OCI-LY7 (cell line): ENCODE measurements around the gene C6orf15. TPM values are rescaled to one million over a fixed set of nuclear protein-coding genes. Genes with fewer than 3 reads are reported as not detected.

ENCODE experiments used
- BruUV-seq: library from RNA; stranded (reverse); fragments of 400-500 nt; replicated peaks from 2 replicates; lab custom pipeline; 2021; lab: Mats Ljungman, UMichigan
- CTCF ChIA-PET: fragments of 300-600 bp; sonication (Branson Sonifier 250); formaldehyde crosslinking; loops from one replicate; lab custom pipeline; 2022; ENCODE audit warnings: antibody characterized with exemption; ENCODE audit not compliant: unreplicated experiment; lab: Charles Lee
- POLR2A ChIA-PET: fragments of 300-600 bp; sonication (Branson Sonifier 250); formaldehyde crosslinking; loops from one replicate; lab custom pipeline; 2022; ENCODE audit warnings: antibody characterized with exemption; lab: Charles Lee
- DNase-seq: peaks from one replicate; pipeline ENCODE4 v3.0.0-alpha.2; 2015; ENCODE audit warnings: low spot score
- H2AFZ ChIP-seq: fragments of 200-600 bp; sonication (generic), shearing (Covaris generic); 2 replicates; pipeline ENCODE4 v1.6.1; 2014; ENCODE audit warnings: mild to moderate bottlenecking, antibody characterized with exemption, low read length, moderate library complexity
- H3K27ac ChIP-seq: fragments of 200-600 bp; sonication (generic); 2 replicates; pipeline ENCODE4 v1.5.1; 2014; ENCODE audit warnings: mixed run types, low read depth, mild to moderate bottlenecking, moderate library complexity, low read length, inconsistent platforms; ENCODE audit not compliant: poor library complexity, severe bottlenecking
- H3K36me3 ChIP-seq: fragments of 200-600 bp; sonication (generic); 2 replicates; pipeline ENCODE4 v1.6.1; 2014; ENCODE audit warnings: mild to moderate bottlenecking, antibody characterized with exemption, low read length, moderate library complexity, mixed read lengths; ENCODE audit not compliant: insufficient read depth
- H3K4me1 ChIP-seq: fragments of 200-600 bp; sonication (generic); 2 replicates; pipeline ENCODE4 v1.5.1; 2014; ENCODE audit warnings: mild to moderate bottlenecking, low read length; ENCODE audit not compliant: insufficient read depth, poor library complexity, severe bottlenecking
- H3K4me2 ChIP-seq: fragments of 200-600 bp; sonication (generic); 2 replicates; pipeline ENCODE4 v1.6.1; 2014; ENCODE audit warnings: mild to moderate bottlenecking, low read length
- H3K4me3 ChIP-seq: fragments of 200-600 bp; sonication (generic); 2 replicates; pipeline ENCODE4 v1.5.1; 2014; ENCODE audit warnings: mild to moderate bottlenecking, low read depth, low read length; ENCODE audit not compliant: poor library complexity, severe bottlenecking
- H3K79me2 ChIP-seq: fragments of 200-600 bp; sonication (generic); 2 replicates; pipeline ENCODE4 v1.6.1; 2016; ENCODE audit warnings: low read depth, mild to moderate bottlenecking, low read length, moderate library complexity, mixed read lengths; ENCODE audit not compliant: insufficient read depth
- H3K9me2 ChIP-seq: fragments of 200-600 bp; sonication (generic); 2 replicates; pipeline ENCODE4 v1.6.1; 2016; ENCODE audit warnings: mild to moderate bottlenecking, low read length, mixed read lengths; ENCODE audit not compliant: insufficient read depth
- H3K9me3 ChIP-seq: fragments of 200-600 bp; sonication (generic); 2 replicates; pipeline ENCODE4 v1.6.1; 2014; ENCODE audit warnings: mild to moderate bottlenecking, mixed run types, low read length, mixed read lengths
- H4K20me1 ChIP-seq: fragments of 200-600 bp; sonication (generic); 2 replicates; pipeline ENCODE4 v1.6.1; 2014; ENCODE audit warnings: mild to moderate bottlenecking, antibody characterized with exemption, low read length, moderate library complexity, mixed read lengths; ENCODE audit not compliant: insufficient read depth
- CTCF ChIP-seq: fragments of 200-600 bp; sonication (generic); conservative IDR thresholded peaks from 2 replicates; pipeline ENCODE4 v1.5.1; 2014; ENCODE audit warnings: mild to moderate bottlenecking, antibody characterized with exemption, low read length, moderate library complexity, mixed read lengths
- EZH2phosphoT487 ChIP-seq: fragments of 200-600 bp; sonication (generic); IDR thresholded peaks from 2 replicates; pipeline ENCODE4 v1.6.1; 2018; ENCODE audit warnings: low read depth, borderline replicate concordance, mild to moderate bottlenecking, mixed run types, antibody characterized with exemption, low read length, moderate library complexity, mixed read lengths
- intact Hi-C: fragments of 100-400 bp; cut with micrococcal nuclease; formaldehyde crosslinking; loops from one replicate; pipeline ENCODE4 v1.10.0; 2022; ENCODE audit not compliant: unreplicated experiment
- total RNA-seq, 2 experiments: library from RNA; depleted of rRNA in 1 of 2; stranded (reverse); fragments of >200 nt in 1 of 2; shearing (Covaris generic) in 1 of 2; gene quantifications; 2 replicates each; pipeline ENCODE4 v1.2.3, GENCODE V29; 2014 to 2022

The C6orf15 gene
- total RNA-seq, 2 experiments from 2014 or later: not detected

DNA sequence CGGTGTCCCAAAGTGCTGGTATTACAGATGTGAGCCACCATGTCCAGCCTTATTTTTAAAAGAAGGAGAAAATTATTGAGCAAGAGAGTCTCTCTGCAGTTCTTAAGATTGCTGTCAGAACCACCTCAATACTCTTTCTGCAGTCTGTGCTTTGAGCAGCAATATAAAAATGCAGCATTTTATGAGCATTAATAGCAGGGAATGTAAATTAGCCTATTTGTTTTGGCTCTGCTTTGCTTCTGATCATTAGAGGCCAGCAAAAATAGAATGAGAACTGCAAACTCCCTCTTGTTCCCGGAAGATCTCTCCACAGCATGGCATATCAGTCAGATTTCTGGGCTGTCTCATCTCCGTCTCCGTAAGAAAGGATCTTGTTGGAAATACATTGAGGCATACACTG is 35.8 kb downstream of the C6orf15 start:
- no peak overlapping the region for H3K4me2 ChIP-seq
- H2AFZ ChIP-seq: no peak overlapping the region
- BruUV-seq: no TSS peak
- DNase-seq: no peak
- H3K4me1 ChIP-seq: no peaks in the 10 kb centered on the region
- H3K9me2 ChIP-seq: no peaks in the 10 kb centered on the region
- H3K36me3 ChIP-seq: no peaks in the 10 kb centered on the region
- no peaks in the 10 kb centered on the region for H3K79me2 ChIP-seq
- intact Hi-C loops: no loop called here
- CTCF ChIA-PET: no interaction called here
- no peak overlapping the region for H3K27ac ChIP-seq
- POLR2A ChIA-PET: no interaction called here
- no peaks in the 10 kb centered on the region for H4K20me1 ChIP-seq
- H3K9me3 ChIP-seq: no peaks in the 10 kb centered on the region
- TF ChIP-seq CTCF (no peak), EZH2phosphoT487 (no peak)
- no peak overlapping the region for H3K4me3 ChIP-seq

DNA sequence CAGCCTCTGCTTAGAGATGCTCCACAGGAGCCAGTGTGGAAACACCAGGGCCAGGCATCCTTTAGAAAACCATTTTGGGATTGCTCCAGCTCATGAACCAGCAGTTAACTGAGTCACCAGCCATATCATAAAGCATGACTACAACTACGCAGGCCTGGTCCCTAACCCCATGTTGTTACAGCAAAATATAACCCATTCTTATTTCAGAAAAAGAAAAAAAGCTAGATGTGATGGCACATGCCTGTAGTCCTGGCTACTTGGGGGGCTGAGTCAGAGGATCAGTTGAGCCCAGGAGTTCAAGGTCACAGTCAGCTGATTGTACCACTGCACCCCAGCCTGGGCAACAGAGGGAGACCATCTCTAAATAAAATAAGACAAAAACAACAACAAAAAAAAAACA is 36.8 kb downstream of the C6orf15 start:
- H3K9me2 ChIP-seq: no peaks in the 10 kb centered on the region
- no peaks in the 10 kb centered on the region for H3K36me3 ChIP-seq
- no peaks in the 10 kb centered on the region for H3K79me2 ChIP-seq
- no TSS peak for BruUV-seq
- no peak overlapping the region for H3K4me2 ChIP-seq
- POLR2A ChIA-PET: interaction anchor here (0.6 kb wide), 1 partner anchor 192 kb away, joined by 3 read pairs; no protein-coding TSS in a partner anchor
- CTCF ChIA-PET: no interaction called here
- no peaks in the 10 kb centered on the region for H3K4me1 ChIP-seq
- H4K20me1 ChIP-seq: no peaks in the 10 kb centered on the region
- H2AFZ ChIP-seq: no peak overlapping the region
- H3K9me3 ChIP-seq: no peaks in the 10 kb centered on the region
- H3K4me3 ChIP-seq: no peak overlapping the region
- no peak for DNase-seq
- H3K27ac ChIP-seq: no peak overlapping the region
- intact Hi-C loops: no loop called here
- TF ChIP-seq CTCF (no peak), EZH2phosphoT487 (no peak)

- TF ChIP-seq CTCF: no peak
- TF ChIP-seq EZH2phosphoT487: no peak
- no peaks in the 10 kb centered on the region for H3K9me2 ChIP-seq
- ChIA-PET CTCF (no interaction called here), POLR2A (interaction anchor here (0.6 kb wide), 1 partner anchor 899 kb away, joined by 3 read pairs; no protein-coding TSS in a partner anchor)
- no peaks in the 10 kb centered on the region for H3K36me3 ChIP-seq
- intact Hi-C loops: no loop called here
- no peaks in the 10 kb centered on the region for H3K9me3 ChIP-seq
- no peak for DNase-seq
- H3K4me2 ChIP-seq: no peak overlapping the region
- H2AFZ ChIP-seq: no peak overlapping the region
- H3K79me2 ChIP-seq: no peaks in the 10 kb centered on the region
- H3K27ac ChIP-seq: no peak overlapping the region
- H3K4me3 ChIP-seq: no peak overlapping the region
- H3K4me1 ChIP-seq: no peaks in the 10 kb centered on the region
- H4K20me1 ChIP-seq: no peaks in the 10 kb centered on the region
- BruUV-seq: no TSS peak
Measured at GRCh38 chr6:31074401-31074800, 38.0 kb downstream of the C6orf15 start.
